Peyer's patch (tissue), 4 donors: ENCODE measurements around the gene EPHB2.

Source experiments
- CTCF ChIP-seq, 6 experiments: fragments of 450-650 bp in 4 of 6; fragments of 200-600 bp in 2 of 6; sonication (generic) in 1 of 6; IDR thresholded peaks; one replicate each; pipeline ENCODE4 v1.5.1; 2017 to 2019; ENCODE audit warnings: antibody characterized with exemption in 6 of 6, mild to moderate bottlenecking in 3 of 6, moderate library complexity in 1 of 6
- POLR2A ChIP-seq, 2 donors: fragments of 450-650 bp; IDR thresholded peaks; one replicate each; pipeline ENCODE4 v1.5.1; 2017; ENCODE audit warnings: antibody characterized with exemption in 2 of 2, mild to moderate bottlenecking in 2 of 2, moderate library complexity in 2 of 2

- TF ChIP-seq CTCF (IDR thresholded peaks at IDR 0.05): no peak
- no peak for TF ChIP-seq POLR2A (IDR thresholded peaks at IDR 0.05)
These were observed 139.1 kb downstream of the EPHB2 start for GRCh38 chr1:22849770-22850169.
